ENCODE measurements around the gene FAM228B. TPM values are rescaled to one million over a fixed set of nuclear protein-coding genes. Genes with fewer than 3 reads are reported as not detected.

Gene FAM228B
- total and polyA plus RNA-seq, 9 of the 15 experiments (the other 6 are each of a cell fraction or from before 2014, with no cell fraction given) = 1.1 to 3.7 (median 2.6) TPM

GRCh38 chr2:24084386-24085199, 38.7 kb upstream of the FAM228B start, which contains the start of gene TP53I3 (continued):
- TF ChIP-seq ZNF609 (CRISPR knock-in tag; IDR thresholded peaks at IDR 0.05; ENCODE audit: borderline replicate concordance) (0 out of 2 replicates have a peak, but pooled peaks have one; percentile 50), MNT (conservative IDR thresholded peaks at IDR 0.05) (peak; percentile 14 to 79; a peak in 3 of 4 replicates), ZNF644 (tag; IDR thresholded peaks at IDR 0.05; ENCODE audit: low read depth) (no peak), SMARCE1 (IDR thresholded peaks at IDR 0.05) (no peak), CBX2 (IDR thresholded peaks at IDR 0.05; ENCODE audit: insufficient read depth, low read length, poor library complexity, severe bottlenecking) (no peak), MBD2 (IDR thresholded peaks at IDR 0.05; ENCODE audit: borderline replicate concordance, low read depth) (no peak; the same call in 1 of the 2 replicates), ZNF449 (CRISPR knock-in tag; IDR thresholded peaks at IDR 0.05) (no peak), ZBTB11 (CRISPR knock-in tag; IDR thresholded peaks at IDR 0.05) (no peak; a peak in 2 of 6 replicates), GABPA (tag; conservative IDR thresholded peaks at IDR 0.05; ENCODE audit: low read depth) (peak; percentile 52; the same call in 1 of the 2 replicates), ZBTB8A (IDR thresholded peaks at IDR 0.05; ENCODE audit: partially characterized antibody) (no peak), NFATC3 (IDR thresholded peaks at IDR 0.05) (no peak; the same call in 1 of the 2 replicates), USF2 (CRISPR knock-in tag; IDR thresholded peaks at IDR 0.05) (no peak)
